HG03064 (cell line): ENCODE data around the gene FUBP3.
"Not testable (repeated sequence)": the region's sequence is repeated elsewhere in the genome, so short reads cannot be mapped to it uniquely, and the experiment has no call there.

ENCODE experiments used
- ATAC-seq: cut with Tn5 transposase; IDR thresholded peaks from one replicate; pipeline ENCODE4 v1.9.1; 2021; ENCODE audit warnings: low read depth; ENCODE audit not compliant: unreplicated experiment

The FUBP3 gene

DNA sequence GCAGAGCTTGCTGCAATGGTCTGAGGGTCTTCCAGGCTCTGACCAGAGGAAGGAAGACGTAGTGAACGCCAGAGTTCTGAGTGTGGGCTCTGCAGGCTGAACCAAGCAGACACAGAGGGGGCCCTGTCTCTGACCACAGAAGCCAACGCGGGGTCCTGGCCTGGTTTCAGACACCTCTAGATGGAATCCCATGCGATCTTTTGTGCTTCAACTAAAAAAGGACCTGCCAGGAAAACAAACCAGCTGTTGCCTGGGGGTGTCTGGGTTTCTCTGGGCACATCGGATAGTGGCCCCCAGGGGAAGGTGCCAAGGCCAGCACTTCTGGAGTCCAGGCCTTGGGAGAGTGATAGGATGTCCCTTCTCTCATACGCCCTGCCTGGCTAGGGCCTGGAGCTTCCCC lies 97.9 kb downstream of the FUBP3 start:
- no peak for ATAC-seq

DNA sequence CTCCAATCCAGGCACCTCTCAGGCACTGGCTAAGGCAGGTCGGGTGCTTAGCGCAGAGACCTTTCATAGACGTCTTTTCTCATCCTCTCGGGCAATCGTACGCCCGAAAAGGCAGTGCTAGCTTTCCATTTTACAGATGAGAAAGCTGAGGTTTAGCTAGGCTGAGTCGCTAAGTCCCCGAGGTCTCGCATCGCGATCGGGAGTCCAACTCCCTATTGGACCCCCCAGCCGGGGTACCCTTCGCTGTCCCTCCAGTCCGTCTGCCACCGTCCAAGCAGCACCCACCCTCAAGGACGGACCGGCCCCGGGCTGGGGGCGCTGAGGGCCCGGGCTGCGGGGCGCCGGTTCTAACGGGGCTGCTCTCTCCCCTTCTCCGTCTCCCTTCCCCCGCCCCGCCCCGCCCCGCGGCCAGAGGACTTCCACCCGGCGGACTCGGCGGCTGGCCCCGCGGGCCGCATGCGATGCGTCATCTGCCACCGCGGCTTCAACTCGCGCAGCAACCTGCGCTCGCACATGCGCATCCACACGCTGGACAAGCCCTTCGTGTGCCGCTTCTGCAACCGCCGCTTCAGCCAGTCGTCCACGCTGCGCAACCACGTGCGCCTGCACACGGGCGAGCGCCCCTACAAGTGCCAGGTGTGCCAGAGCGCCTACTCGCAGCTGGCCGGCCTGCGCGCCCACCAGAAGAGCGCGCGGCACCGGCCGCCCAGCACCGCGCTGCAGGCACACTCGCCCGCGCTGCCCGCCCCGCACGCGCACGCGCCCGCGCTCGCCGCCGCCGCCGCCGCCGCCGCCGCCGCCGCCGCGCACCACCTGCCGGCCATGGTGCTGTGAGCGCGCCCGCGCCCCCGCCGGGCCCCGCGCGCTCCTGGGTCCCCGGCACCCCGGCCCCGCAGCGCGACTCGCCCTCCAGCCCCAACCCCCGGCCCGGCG lies 101.7 kb downstream of the FUBP3 start:
- ATAC-seq = no peak

DNA sequence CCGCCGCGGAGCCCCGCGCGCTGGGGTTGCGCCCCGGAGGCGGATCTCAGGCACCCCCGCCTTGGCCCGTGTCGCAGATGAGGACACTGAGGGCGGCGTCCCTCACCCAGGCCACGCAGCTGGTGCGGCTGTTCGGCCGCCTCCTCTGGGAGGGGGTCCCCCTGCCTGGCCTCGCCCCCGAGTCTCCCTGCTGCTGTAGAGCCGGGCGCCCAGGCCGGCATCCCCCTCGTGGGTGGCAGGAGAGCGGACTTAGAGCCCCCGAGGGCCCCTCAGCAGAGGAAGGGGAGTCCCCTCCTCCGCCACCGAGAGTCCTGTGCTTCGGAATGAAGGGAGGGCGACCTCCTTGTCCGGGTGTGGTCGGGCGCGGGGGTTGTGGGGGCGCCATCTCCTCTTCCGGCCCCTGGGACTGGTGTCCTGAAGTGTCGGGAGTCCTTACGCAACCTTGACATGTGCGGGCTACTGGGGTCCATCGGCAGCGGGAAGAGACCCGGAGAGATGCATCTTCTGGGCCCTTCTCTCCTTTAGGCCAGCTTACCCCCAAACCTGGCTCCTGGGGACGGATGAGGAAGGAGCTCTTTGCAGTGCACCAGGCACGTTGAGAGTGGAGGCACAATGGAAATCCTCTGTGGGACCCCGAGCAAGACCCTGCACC lies 102.5 kb downstream of the FUBP3 start:
- no peak for ATAC-seq

DNA sequence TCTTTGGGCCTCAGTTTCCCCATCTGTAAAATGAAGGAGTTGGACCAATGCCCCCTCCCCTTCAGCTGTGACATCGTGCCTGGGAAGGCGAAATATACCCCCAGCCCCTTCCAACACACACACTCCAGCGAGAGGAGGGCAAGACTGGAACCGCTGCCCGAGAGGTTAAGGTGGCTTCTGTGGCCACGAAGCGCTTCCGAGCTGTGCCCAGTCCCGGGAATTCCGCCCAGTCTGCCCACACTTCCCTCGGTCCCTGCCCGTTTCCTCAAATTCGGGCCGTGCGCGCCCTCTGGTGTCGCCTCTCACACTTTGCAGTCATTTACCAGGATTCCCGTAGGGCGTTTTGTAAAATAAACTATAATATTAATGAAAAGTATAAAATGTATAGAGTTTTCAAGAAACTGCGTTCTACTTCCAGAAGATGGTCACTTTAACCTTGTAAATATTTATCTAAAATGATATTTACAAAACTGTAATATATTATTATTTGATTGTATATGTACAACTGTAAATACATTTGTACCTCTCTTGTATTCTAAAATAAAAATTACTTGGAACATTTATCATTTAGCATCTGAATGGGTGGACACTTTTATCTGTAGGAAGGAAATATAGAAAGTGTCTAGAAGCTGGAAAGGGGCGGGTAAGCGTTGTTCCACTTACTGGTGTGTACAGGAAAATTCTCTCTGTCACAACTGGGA lies 103.2 kb downstream of the FUBP3 start:
- ATAC-seq = no peak

DNA sequence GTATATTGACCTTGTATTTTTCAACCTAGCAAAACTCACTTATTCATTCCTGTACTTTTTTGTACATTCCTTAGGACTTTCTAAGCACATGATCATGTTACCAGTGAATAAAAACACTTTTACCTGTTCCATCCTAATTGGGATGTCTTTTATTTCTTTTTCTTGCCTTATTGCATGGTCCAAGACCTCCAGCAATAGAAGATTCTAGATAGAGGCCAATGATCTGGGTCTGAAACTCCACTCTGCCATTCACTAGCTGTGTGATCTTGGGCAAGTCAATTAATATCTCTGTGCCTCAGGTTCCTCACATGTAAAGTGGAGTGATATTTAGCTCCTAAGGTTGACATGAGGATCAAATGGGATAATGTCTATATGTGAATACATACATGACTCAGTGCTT lies 105.7 kb downstream of the FUBP3 start:
- ATAC-seq = no peak

DNA sequence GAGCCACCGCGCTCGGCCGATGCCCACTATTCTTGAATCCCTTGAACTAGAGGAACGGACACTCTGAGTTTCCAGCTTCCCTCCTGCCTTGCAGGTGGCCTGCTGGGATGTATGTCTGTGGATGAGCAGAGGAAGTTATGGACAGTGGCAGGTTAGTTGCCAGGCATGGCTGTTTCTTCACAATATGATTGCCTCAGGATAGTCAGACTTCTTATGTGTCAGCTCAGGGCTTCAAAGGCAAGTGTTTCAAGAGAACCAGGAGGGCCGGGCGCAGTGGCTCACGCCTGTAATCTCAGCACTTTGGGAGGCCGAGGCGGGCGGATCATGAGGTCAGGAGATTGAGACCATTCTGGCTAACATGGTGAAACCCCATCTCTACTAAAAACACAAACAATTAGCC lies 106.6 kb downstream of the FUBP3 start:
- not testable (repeated sequence) for ATAC-seq

DNA sequence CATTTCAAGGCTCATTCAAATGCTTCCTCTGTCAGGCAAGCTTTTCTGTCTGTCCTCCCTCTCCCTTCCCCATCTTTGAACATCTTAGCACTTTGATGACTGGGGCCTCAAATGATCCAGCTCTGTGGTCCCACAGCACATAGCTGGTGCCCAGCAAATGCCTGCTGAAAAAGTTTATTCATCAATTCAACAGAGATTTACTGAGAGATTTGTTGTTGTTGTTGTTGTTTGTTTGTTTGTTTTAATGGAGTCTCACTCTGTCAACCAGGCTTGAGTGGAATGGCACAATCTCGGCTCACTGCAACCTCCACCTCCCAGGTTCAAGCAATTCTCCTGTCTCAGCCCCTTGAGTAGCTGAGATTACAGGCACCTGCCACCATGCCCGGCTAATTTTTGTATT lies 108.2 kb downstream of the FUBP3 start:
- ATAC-seq = no peak
